NT2/D1 (cell line): ENCODE measurements around the gene BMERB1.

Experiments used
- YY1 ChIP-seq: IDR thresholded peaks from 2 replicates; pipeline ENCODE4 v1.6.1; 2011; ENCODE audit not compliant: insufficient read length, insufficient read depth
- ZNF274 ChIP-seq: IDR thresholded peaks from 2 replicates; pipeline ENCODE4 v1.6.1; 2011; ENCODE audit warnings: mild to moderate bottlenecking, low read depth, low read length

DNA sequence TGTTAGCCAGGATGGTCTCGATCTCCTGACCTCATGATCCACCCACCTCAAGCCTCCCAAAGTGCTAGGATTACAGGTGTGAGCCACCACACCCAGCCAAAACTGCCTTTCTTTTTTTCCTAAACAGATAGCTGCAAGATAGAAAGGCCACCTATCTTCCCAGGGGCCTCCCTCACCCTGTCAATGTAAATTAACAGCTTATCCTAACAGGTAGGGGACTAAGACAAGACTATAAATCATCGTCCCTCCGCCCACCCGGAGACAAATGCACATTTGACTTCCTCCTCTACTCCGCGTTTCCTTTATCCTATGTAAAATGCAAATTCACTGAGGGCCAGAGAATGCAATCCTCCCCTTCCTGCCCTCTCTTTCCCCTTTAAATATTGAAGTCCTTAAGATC lies 137.2 kb downstream of the BMERB1 start:
- TF ChIP-seq ZNF274 (no peak), YY1 (no peak)
